Panc1 (cell line): ENCODE results near the gene ZNF593OS.

Experiments
- POLR2AphosphoS5 ChIP-seq: IDR thresholded peaks from 2 replicates; pipeline ENCODE4 v1.6.1; 2012; ENCODE audit warnings: mild to moderate bottlenecking, low read depth, low read length, moderate library complexity
- SIN3A ChIP-seq: IDR thresholded peaks from 2 replicates; pipeline ENCODE4 v1.6.1; 2012; ENCODE audit warnings: low read depth, mild to moderate bottlenecking, low read length, moderate library complexity, borderline replicate concordance; ENCODE audit not compliant: insufficient read depth
- TCF7L2 ChIP-seq: IDR thresholded peaks from 2 replicates; pipeline ENCODE4 v1.6.1; 2011; ENCODE audit warnings: mild to moderate bottlenecking, low read depth, low read length, inconsistent platforms
- TF ChIP-seq, protein P1 (sequence below): fragments of 450-650 bp; IDR thresholded peaks from 2 replicates; pipeline ENCODE4 v1.5.1; 2017; ENCODE audit warnings: mild to moderate bottlenecking
- TF ChIP-seq, protein P2 (sequence below), 2 experiments: IDR thresholded peaks; 2 replicates each; pipeline ENCODE4 v1.6.1; 2011 to 2012; ENCODE audit warnings: low read depth in 2 of 2, control low read depth in 1 of 2, low read length in 1 of 2, mild to moderate bottlenecking in 1 of 2, moderate library complexity in 1 of 2; ENCODE audit not compliant: insufficient read depth in 1 of 2

GRCh38 chr1:26162220-26162709 is 9.4 kb downstream of the ZNF593OS start:
- TF ChIP-seq, protein P1, sequence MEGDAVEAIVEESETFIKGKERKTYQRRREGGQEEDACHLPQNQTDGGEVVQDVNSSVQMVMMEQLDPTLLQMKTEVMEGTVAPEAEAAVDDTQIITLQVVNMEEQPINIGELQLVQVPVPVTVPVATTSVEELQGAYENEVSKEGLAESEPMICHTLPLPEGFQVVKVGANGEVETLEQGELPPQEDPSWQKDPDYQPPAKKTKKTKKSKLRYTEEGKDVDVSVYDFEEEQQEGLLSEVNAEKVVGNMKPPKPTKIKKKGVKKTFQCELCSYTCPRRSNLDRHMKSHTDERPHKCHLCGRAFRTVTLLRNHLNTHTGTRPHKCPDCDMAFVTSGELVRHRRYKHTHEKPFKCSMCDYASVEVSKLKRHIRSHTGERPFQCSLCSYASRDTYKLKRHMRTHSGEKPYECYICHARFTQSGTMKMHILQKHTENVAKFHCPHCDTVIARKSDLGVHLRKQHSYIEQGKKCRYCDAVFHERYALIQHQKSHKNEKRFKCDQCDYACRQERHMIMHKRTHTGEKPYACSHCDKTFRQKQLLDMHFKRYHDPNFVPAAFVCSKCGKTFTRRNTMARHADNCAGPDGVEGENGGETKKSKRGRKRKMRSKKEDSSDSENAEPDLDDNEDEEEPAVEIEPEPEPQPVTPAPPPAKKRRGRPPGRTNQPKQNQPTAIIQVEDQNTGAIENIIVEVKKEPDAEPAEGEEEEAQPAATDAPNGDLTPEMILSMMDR = no peak
- TF ChIP-seq TCF7L2 = no peak
- TF ChIP-seq, protein P2, sequence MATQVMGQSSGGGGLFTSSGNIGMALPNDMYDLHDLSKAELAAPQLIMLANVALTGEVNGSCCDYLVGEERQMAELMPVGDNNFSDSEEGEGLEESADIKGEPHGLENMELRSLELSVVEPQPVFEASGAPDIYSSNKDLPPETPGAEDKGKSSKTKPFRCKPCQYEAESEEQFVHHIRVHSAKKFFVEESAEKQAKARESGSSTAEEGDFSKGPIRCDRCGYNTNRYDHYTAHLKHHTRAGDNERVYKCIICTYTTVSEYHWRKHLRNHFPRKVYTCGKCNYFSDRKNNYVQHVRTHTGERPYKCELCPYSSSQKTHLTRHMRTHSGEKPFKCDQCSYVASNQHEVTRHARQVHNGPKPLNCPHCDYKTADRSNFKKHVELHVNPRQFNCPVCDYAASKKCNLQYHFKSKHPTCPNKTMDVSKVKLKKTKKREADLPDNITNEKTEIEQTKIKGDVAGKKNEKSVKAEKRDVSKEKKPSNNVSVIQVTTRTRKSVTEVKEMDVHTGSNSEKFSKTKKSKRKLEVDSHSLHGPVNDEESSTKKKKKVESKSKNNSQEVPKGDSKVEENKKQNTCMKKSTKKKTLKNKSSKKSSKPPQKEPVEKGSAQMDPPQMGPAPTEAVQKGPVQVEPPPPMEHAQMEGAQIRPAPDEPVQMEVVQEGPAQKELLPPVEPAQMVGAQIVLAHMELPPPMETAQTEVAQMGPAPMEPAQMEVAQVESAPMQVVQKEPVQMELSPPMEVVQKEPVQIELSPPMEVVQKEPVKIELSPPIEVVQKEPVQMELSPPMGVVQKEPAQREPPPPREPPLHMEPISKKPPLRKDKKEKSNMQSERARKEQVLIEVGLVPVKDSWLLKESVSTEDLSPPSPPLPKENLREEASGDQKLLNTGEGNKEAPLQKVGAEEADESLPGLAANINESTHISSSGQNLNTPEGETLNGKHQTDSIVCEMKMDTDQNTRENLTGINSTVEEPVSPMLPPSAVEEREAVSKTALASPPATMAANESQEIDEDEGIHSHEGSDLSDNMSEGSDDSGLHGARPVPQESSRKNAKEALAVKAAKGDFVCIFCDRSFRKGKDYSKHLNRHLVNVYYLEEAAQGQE (IDR thresholded peaks at IDR 0.05; ENCODE audit: insufficient read depth in 1 of 2, low read depth in 2 of 2, low read length in 1 of 2) = no peak
- TF ChIP-seq POLR2AphosphoS5 = no peak
- no peak for TF ChIP-seq SIN3A
